ENCODE measurements around the gene MBNL2.

Gene MBNL2

GRCh38 chr13:97311956-97312355, 89.8 kb downstream of the MBNL2 start:
- Histone ChIP-seq H3K27me3 (ENCODE audit: low read length) (no peaks in the 10 kb centered on the region), H3K36me3 (ENCODE audit: low read length) (no peaks in the 10 kb centered on the region), H2AFZ (ENCODE audit: low read depth, low read length, severe bottlenecking) (no peak overlapping the region), H3K4me3 (ENCODE audit: insufficient read depth, low read length, poor library complexity, severe bottlenecking) (no peak overlapping the region), H3K9me3 (ENCODE audit: insufficient read depth, low read length) (no peaks in the 10 kb centered on the region), H3F3A (ENCODE audit: insufficient read depth) (no peaks in the 10 kb centered on the region), H4K20me1 (ENCODE audit: low read depth, low read length) (no peaks in the 10 kb centered on the region), H3K4me2 (ENCODE audit: low read depth, low read length, poor library complexity, severe bottlenecking) (no peak overlapping the region), H3K79me2 (ENCODE audit: insufficient read depth, low read length) (no peaks in the 10 kb centered on the region), H3K9me2 (replicated peaks; ENCODE audit: insufficient read depth, low read length) (no peaks in the 10 kb centered on the region), H3K27ac (ENCODE audit: low read depth, low read length) (no peak overlapping the region), H3K9ac (ENCODE audit: low read length) (no peak overlapping the region)
- TF ChIP-seq CTCF (IDR thresholded peaks at IDR 0.05; ENCODE audit: insufficient read depth, low read length, poor library complexity, severe bottlenecking) (no peak), EZH2phosphoT487 (conservative IDR thresholded peaks at IDR 0.05; ENCODE audit: low read length) (no peak)

- Histone ChIP-seq H3K9me2 (replicated peaks; ENCODE audit: insufficient read depth, low read length) (no peaks in the 10 kb centered on the region), H3K9me3 (ENCODE audit: insufficient read depth, low read length) (no peaks in the 10 kb centered on the region), H3K79me2 (ENCODE audit: insufficient read depth, low read length) (no peaks in the 10 kb centered on the region), H3K9ac (ENCODE audit: low read length) (no peak overlapping the region), H3K36me3 (ENCODE audit: low read length) (no peaks in the 10 kb centered on the region), H3K27me3 (ENCODE audit: low read length) (no peaks in the 10 kb centered on the region), H2AFZ (ENCODE audit: low read depth, low read length, severe bottlenecking) (no peak overlapping the region), H3K4me3 (ENCODE audit: insufficient read depth, low read length, poor library complexity, severe bottlenecking) (no peak overlapping the region), H4K20me1 (ENCODE audit: low read depth, low read length) (no peaks in the 10 kb centered on the region), H3K27ac (ENCODE audit: low read depth, low read length) (no peak overlapping the region), H3F3A (ENCODE audit: insufficient read depth) (no peaks in the 10 kb centered on the region), H3K4me2 (ENCODE audit: low read depth, low read length, poor library complexity, severe bottlenecking) (no peak overlapping the region)
- TF ChIP-seq CTCF (IDR thresholded peaks at IDR 0.05; ENCODE audit: insufficient read depth, low read length, poor library complexity, severe bottlenecking) (no peak), EZH2phosphoT487 (conservative IDR thresholded peaks at IDR 0.05; ENCODE audit: low read length) (no peak)
Measured at GRCh38 chr13:97313551-97314260, 91.6 kb downstream of the MBNL2 start.

- H3K4me2 ChIP-seq (ENCODE audit: low read depth, low read length, poor library complexity, severe bottlenecking): no peak overlapping the region
- no peaks in the 10 kb centered on the region for H3K9me3 ChIP-seq (ENCODE audit: insufficient read depth, low read length)
- no peaks in the 10 kb centered on the region for H3K27me3 ChIP-seq (ENCODE audit: low read length)
- no peaks in the 10 kb centered on the region for H3K36me3 ChIP-seq (ENCODE audit: low read length)
- no peak overlapping the region for H2AFZ ChIP-seq (ENCODE audit: low read depth, low read length, severe bottlenecking)
- no peaks in the 10 kb centered on the region for H3K9me2 ChIP-seq (replicated peaks; ENCODE audit: insufficient read depth, low read length)
- H3K9ac ChIP-seq (ENCODE audit: low read length): no peak overlapping the region
- no peak overlapping the region for H3K27ac ChIP-seq (ENCODE audit: low read depth, low read length)
- TF ChIP-seq CTCF (IDR thresholded peaks at IDR 0.05; ENCODE audit: insufficient read depth, low read length, poor library complexity, severe bottlenecking) (no peak), EZH2phosphoT487 (conservative IDR thresholded peaks at IDR 0.05; ENCODE audit: low read length) (no peak)
- H4K20me1 ChIP-seq (ENCODE audit: low read depth, low read length): no peaks in the 10 kb centered on the region
- no peaks in the 10 kb centered on the region for H3F3A ChIP-seq (ENCODE audit: insufficient read depth)
- no peaks in the 10 kb centered on the region for H3K79me2 ChIP-seq (ENCODE audit: insufficient read depth, low read length)
- no peak overlapping the region for H3K4me3 ChIP-seq (ENCODE audit: insufficient read depth, low read length, poor library complexity, severe bottlenecking)
Measured at GRCh38 chr13:97316390-97316789, 94.3 kb downstream of the MBNL2 start.
